IPS-15b (cell line): ENCODE results near the gene SDCBP2.

Experiments
- H3K27me3 ChIP-seq: one replicate; pipeline ENCODE4 v1.6.1; 2013; ENCODE audit warnings: low read length; ENCODE audit not compliant: control insufficient read depth, insufficient read depth
- H3K36me3 ChIP-seq: one replicate; pipeline ENCODE4 v1.6.1; 2013; ENCODE audit warnings: low read length; ENCODE audit not compliant: control insufficient read depth, insufficient read depth
- H3K4me1 ChIP-seq: one replicate; pipeline ENCODE4 v1.6.1; 2013; ENCODE audit warnings: mild to moderate bottlenecking, low read length; ENCODE audit not compliant: control insufficient read depth, insufficient read depth
- H3K4me3 ChIP-seq: one replicate; pipeline ENCODE4 v1.5.1; 2013; ENCODE audit warnings: low read depth, low read length
- H3K9ac ChIP-seq: one replicate; pipeline ENCODE4 v1.6.1; 2013; ENCODE audit warnings: low read depth, mild to moderate bottlenecking, low read length
- H3K9me3 ChIP-seq: one replicate; pipeline ENCODE4 v1.6.1; 2013; ENCODE audit warnings: mild to moderate bottlenecking, low read length; ENCODE audit not compliant: control insufficient read depth, insufficient read depth

The SDCBP2 gene

GRCh38 chr20:1371830-1372539 lies 43.0 kb upstream of the SDCBP2 start:
- Histone ChIP-seq H3K9me3 (no peaks in the 10 kb centered on the region), H3K4me1 (no peaks in the 10 kb centered on the region), H3K36me3 (peaks cover 8% of the 10 kb centered on the region), H3K4me3 (no peak overlapping the region), H3K27me3 (no peaks in the 10 kb centered on the region), H3K9ac (no peak overlapping the region)

DNA sequence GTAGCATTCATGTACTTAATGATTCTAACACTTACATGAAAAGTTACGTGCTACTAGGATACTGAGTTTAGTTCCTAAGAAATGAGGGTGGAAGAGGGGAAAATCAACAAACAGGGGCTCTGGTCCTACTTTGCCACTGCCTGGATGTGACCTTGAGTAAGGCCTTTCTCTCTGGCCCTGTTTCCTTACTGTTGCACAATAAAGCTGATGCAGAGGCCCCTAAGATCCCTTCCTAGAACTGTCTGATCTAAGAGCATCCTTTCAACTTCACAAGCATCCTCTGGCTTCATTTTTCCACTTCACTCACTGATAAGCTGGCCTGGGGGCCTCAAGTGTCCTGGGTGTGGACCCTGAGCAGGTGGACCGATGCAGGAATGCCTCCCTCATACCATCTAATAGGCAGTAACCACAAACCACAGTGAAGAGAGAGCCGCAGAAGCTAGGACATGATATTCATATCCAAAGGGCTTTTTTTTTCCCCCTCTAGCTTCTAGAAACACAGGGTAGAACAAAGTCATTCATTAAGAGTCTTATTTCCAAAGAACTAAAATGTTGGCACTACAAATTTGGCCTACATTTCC lies 42.4 kb upstream of the SDCBP2 start:
- no peaks in the 10 kb centered on the region for H3K9me3 ChIP-seq
- no peaks in the 10 kb centered on the region for H3K27me3 ChIP-seq
- H3K4me1 ChIP-seq: no peaks in the 10 kb centered on the region
- no peak overlapping the region for H3K9ac ChIP-seq
- peaks cover 8% of the 10 kb centered on the region for H3K36me3 ChIP-seq
- H3K4me3 ChIP-seq: no peak overlapping the region

DNA sequence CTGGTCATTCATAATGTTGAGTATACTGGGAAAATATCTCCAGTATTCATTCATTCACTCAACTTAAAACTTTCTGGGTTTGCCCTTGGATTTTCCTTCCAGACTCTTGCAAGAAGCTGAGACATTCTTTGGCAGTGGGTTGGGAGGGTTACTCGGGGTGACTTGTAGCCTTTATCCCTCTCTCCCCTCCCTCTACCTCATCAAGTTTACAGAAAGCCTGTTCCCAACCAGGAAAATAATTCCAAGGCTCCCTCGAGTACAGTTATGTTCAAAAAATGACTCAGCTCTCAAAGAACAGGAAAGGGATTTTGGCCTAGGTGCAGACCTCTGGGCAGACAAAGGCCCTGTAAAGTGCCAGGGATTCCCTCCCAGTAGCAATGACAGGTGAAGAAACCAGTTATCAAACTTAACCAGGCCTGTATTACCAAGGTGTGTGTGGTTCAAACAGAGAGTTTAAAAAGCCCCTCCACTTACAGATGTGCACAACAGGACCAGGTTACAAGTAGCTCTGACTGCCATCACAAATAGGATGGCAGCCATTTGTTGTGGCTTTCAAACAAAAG lies 41.7 kb upstream of the SDCBP2 start:
- no peaks in the 10 kb centered on the region for H3K4me1 ChIP-seq
- H3K9ac ChIP-seq: no peak overlapping the region
- no peaks in the 10 kb centered on the region for H3K27me3 ChIP-seq
- H3K4me3 ChIP-seq: no peak overlapping the region
- peaks cover 8% of the 10 kb centered on the region for H3K36me3 ChIP-seq
- H3K9me3 ChIP-seq: no peaks in the 10 kb centered on the region

GRCh38 chr20:1369970-1370369 lies 41.0 kb upstream of the SDCBP2 start:
- H3K4me1 ChIP-seq: no peaks in the 10 kb centered on the region
- no peak overlapping the region for H3K4me3 ChIP-seq
- H3K36me3 ChIP-seq: peaks cover 8% of the 10 kb centered on the region
- H3K9me3 ChIP-seq: no peaks in the 10 kb centered on the region
- H3K27me3 ChIP-seq: no peaks in the 10 kb centered on the region
- no peak overlapping the region for H3K9ac ChIP-seq

DNA sequence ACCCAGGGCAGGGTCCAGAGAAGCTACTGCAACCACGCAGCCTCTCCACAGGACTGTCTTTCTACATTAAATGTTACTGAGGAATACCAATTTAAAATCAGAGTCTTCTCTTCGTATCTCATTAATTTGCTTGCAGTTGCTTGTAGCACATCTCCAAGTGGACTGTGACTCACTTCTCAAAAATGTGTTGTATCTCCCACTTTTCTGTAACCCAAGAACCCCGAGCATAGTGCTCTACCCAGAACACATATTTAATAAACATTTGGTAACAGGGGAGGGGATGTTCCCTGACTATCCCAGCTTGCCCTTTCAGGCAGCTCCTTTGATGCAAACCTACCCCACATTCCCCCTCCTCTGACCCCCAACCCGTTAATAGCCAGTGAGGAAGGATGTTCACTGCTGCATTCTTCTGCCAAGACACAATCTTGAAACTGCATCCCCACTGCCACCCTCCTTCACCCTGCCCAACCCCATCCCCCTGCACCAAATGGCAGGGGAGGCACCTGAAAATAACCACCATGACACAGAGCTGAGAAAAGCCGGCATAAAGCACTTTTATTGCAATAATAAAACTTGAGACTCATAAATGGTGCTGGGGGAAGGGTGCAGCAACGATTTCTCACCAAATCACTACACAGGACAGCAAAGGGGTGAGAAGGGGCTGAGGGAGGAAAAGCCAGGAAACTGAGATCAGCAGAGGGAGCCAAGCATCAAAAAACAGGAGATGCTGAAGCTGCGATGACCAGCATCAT lies 39.7 kb upstream of the SDCBP2 start:
- Histone ChIP-seq H3K4me1 (no peaks in the 10 kb centered on the region), H3K27me3 (no peaks in the 10 kb centered on the region), H3K9me3 (no peaks in the 10 kb centered on the region), H3K4me3 (no peak overlapping the region), H3K36me3 (peaks cover 8% of the 10 kb centered on the region), H3K9ac (no peak overlapping the region)

- peaks cover 8% of the 10 kb centered on the region for H3K36me3 ChIP-seq
- no peaks in the 10 kb centered on the region for H3K27me3 ChIP-seq
- H3K9ac ChIP-seq: no peak overlapping the region
- no peaks in the 10 kb centered on the region for H3K4me1 ChIP-seq
- no peaks in the 10 kb centered on the region for H3K9me3 ChIP-seq
- no peak overlapping the region for H3K4me3 ChIP-seq
These were observed 38.5 kb upstream of the SDCBP2 start for GRCh38 chr20:1367479-1367878.

GRCh38 chr20:1364106-1364505 lies 35.2 kb upstream of the SDCBP2 start:
- Histone ChIP-seq H3K36me3 (peaks cover 3% of the 10 kb centered on the region), H3K27me3 (no peaks in the 10 kb centered on the region), H3K9me3 (no peaks in the 10 kb centered on the region), H3K9ac (no peak overlapping the region), H3K4me3 (no peak overlapping the region), H3K4me1 (no peaks in the 10 kb centered on the region)

GRCh38 chr20:1363522-1363921 lies 34.6 kb upstream of the SDCBP2 start:
- Histone ChIP-seq H3K9ac (no peak overlapping the region), H3K27me3 (no peaks in the 10 kb centered on the region), H3K36me3 (no peaks in the 10 kb centered on the region), H3K4me3 (no peak overlapping the region), H3K4me1 (no peaks in the 10 kb centered on the region), H3K9me3 (no peaks in the 10 kb centered on the region)

GRCh38 chr20:1362484-1362883 lies 33.5 kb upstream of the SDCBP2 start:
- no peaks in the 10 kb centered on the region for H3K27me3 ChIP-seq
- H3K36me3 ChIP-seq: no peaks in the 10 kb centered on the region

GRCh38 chr20:1360094-1360846 lies 31.3 kb upstream of the SDCBP2 start:
- H3K27me3 ChIP-seq: no peaks in the 10 kb centered on the region
- no peaks in the 10 kb centered on the region for H3K9me3 ChIP-seq
- no peak overlapping the region for H3K9ac ChIP-seq
- no peaks in the 10 kb centered on the region for H3K36me3 ChIP-seq
- no peaks in the 10 kb centered on the region for H3K4me1 ChIP-seq
- H3K4me3 ChIP-seq: no peak overlapping the region

More at GRCh38 chr20:1362484-1362883, 33.5 kb upstream of the SDCBP2 start:
- no peak overlapping the region for H3K9ac ChIP-seq
- H3K4me3 ChIP-seq: no peak overlapping the region
- H3K9me3 ChIP-seq: no peaks in the 10 kb centered on the region
- no peaks in the 10 kb centered on the region for H3K4me1 ChIP-seq

DNA sequence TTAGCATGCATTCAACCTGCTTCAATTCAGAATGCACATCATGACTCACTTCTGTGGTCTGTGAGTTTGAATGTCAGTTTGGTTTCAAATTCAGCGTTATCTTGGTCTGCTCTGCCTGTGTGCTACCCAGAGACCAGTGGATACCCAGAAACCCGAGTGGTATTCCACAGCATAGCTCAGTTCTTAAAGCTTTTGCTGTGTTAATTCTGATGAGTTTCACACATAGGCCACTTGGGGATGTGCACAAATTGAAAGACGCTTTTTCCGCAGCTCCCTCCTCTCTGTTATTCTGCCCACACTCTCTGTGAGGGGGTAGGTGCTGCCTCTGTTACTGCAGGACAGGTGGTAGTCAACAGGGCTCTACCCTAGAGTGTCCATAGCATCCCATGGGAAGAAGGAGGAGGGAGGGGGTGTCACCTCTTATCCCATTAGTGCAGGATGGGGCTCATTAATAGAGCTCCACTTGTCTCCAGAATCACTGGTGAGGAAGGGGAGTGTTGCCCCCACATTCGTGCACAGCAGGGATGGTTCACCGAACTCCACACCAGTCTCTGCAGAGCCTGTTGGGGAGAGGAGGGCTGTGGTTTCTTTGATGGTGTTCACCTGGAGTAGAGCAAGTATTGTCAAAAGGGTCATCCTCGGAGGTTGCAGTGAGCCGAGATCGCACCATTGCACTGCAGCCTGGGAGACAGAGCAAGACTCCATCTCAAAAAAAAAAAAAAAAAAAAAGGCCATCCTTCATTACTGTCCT lies 29.2 kb upstream of the SDCBP2 start:
- no peaks in the 10 kb centered on the region for H3K4me1 ChIP-seq
- H3K27me3 ChIP-seq: no peaks in the 10 kb centered on the region
- H3K9ac ChIP-seq: no peak overlapping the region
- H3K36me3 ChIP-seq: no peaks in the 10 kb centered on the region
- H3K9me3 ChIP-seq: no peaks in the 10 kb centered on the region
- no peak overlapping the region for H3K4me3 ChIP-seq
